Liver (tissue), 9 donors: ENCODE data around the gene CHI3L2. TPM values are rescaled to one million over a fixed set of nuclear protein-coding genes. Genes with fewer than 3 reads are reported as not detected.

ENCODE experiments used
- DNase-seq: peaks from one replicate; pipeline ENCODE4 v3.0.0-alpha.2; 2017; ENCODE audit warnings: low spot score
- H3K27ac ChIP-seq, 2 donors: one replicate each; pipeline ENCODE4 v1.7.0; 2013; ENCODE audit warnings: inconsistent platforms in 2 of 2, low read length in 2 of 2, control low read depth in 1 of 2, low read depth in 1 of 2, mild to moderate bottlenecking in 1 of 2
- H3K27me3 ChIP-seq, 4 donors: one replicate each; pipeline versions ENCODE4 v1.6.1 to v1.7.0; 2013; ENCODE audit warnings: low read length in 3 of 4, inconsistent platforms in 1 of 4, mild to moderate bottlenecking in 1 of 4, moderate library complexity in 1 of 4; ENCODE audit not compliant: control insufficient read depth in 4 of 4, insufficient read depth in 4 of 4
- H3K36me3 ChIP-seq, 4 donors: one replicate each; pipeline versions ENCODE4 v1.6.1 to v1.7.0; 2013; ENCODE audit warnings: low read length in 3 of 4, mild to moderate bottlenecking in 3 of 4, low read depth in 1 of 4, moderate library complexity in 1 of 4; ENCODE audit not compliant: control insufficient read depth in 4 of 4, insufficient read depth in 3 of 4
- H3K4me1 ChIP-seq, 4 donors: one replicate each; pipeline versions ENCODE4 v1.6.1 to v1.7.0; 2013; ENCODE audit warnings: low read length in 3 of 4, mild to moderate bottlenecking in 3 of 4, moderate library complexity in 1 of 4; ENCODE audit not compliant: control insufficient read depth in 4 of 4, insufficient read depth in 4 of 4
- H3K4me3 ChIP-seq, 3 donors: one replicate each; pipeline versions ENCODE4 v1.6.1 to v1.7.0; 2013; ENCODE audit warnings: low read length in 3 of 3, control low read depth in 1 of 3, low read depth in 1 of 3, mild to moderate bottlenecking in 1 of 3
- H3K9ac ChIP-seq, 2 donors: one replicate each; pipeline ENCODE4 v1.7.0; 2013; ENCODE audit warnings: low read length in 2 of 2, mild to moderate bottlenecking in 2 of 2, moderate library complexity in 2 of 2, control low read depth in 1 of 2, low read depth in 1 of 2
- H3K9me3 ChIP-seq, 4 donors: one replicate each; pipeline versions ENCODE4 v1.6.1 to v1.7.0; 2013; ENCODE audit warnings: low read length in 3 of 4; ENCODE audit not compliant: control insufficient read depth in 4 of 4
- ATF3 ChIP-seq: IDR thresholded peaks from 2 replicates; pipeline ENCODE4 v1.6.1; 2016; ENCODE audit warnings: antibody characterized with exemption
- EGR1 ChIP-seq, 2 donors: IDR thresholded peaks; 2 replicates each; pipeline ENCODE4 v1.6.1; 2016 to 2018; ENCODE audit warnings: antibody characterized with exemption in 2 of 2, low read depth in 2 of 2
- GABPA ChIP-seq, 2 donors: IDR thresholded peaks in 1 of 2; conservative IDR thresholded peaks in 1 of 2; 2 replicates each; pipeline ENCODE4 v1.6.1; 2016; ENCODE audit warnings: antibody characterized with exemption in 2 of 2, mild to moderate bottlenecking in 1 of 2, moderate library complexity in 1 of 2
- HNF4A ChIP-seq, 2 donors: conservative IDR thresholded peaks; 2 replicates each; pipeline ENCODE4 v1.6.1; 2016; ENCODE audit warnings: antibody characterized with exemption in 2 of 2, mild to moderate bottlenecking in 2 of 2
- JUND ChIP-seq, 2 donors: IDR thresholded peaks; 2 replicates each; pipeline ENCODE4 v1.6.1; 2016; ENCODE audit warnings: antibody characterized with exemption in 2 of 2
- MAX ChIP-seq: IDR thresholded peaks from 2 replicates; pipeline ENCODE4 v1.6.1; 2016; ENCODE audit warnings: antibody characterized with exemption
- NR2F2 ChIP-seq: IDR thresholded peaks from 2 replicates; pipeline ENCODE4 v1.6.1; 2016; ENCODE audit warnings: antibody characterized with exemption
- RAD21 ChIP-seq, 2 donors: IDR thresholded peaks; 2 replicates each; pipeline ENCODE4 v1.6.1; 2016; ENCODE audit warnings: antibody characterized with exemption in 2 of 2, mild to moderate bottlenecking in 2 of 2
- REST ChIP-seq: IDR thresholded peaks from 2 replicates; pipeline ENCODE4 v1.6.1; 2016; ENCODE audit warnings: antibody characterized with exemption, mild to moderate bottlenecking
- TAF1 ChIP-seq: conservative IDR thresholded peaks from 2 replicates; pipeline ENCODE4 v1.6.1; 2016; ENCODE audit warnings: antibody characterized with exemption, mild to moderate bottlenecking
- YY1 ChIP-seq: IDR thresholded peaks from 2 replicates; pipeline ENCODE4 v1.6.1; 2016; ENCODE audit warnings: antibody characterized with exemption, mild to moderate bottlenecking
- WGBS: extraction: QIAGEN DNeasy Blood & Tissue Kit; methylation state at CpG from one replicate; pipeline ENCODE4 v1.1.7; 2013; 5-methylcytosine and 5-hydroxymethylcytosine counted together
- polyA plus RNA-seq, 2 donors: library from polyadenylated mRNA; stranded (reverse) in 1 of 2; unstranded in 1 of 2; fragments of 200-250 nt in 1 of 2; fragments of >200 nt in 1 of 2; fragmentation: Nextera tagmentation in 1 of 2; extraction: Ambion mirVana in 1 of 2; gene quantifications; one replicate each; pipeline versions ENCODE4 v1.2.1 to v1.2.3, GENCODE V29; 2013 to 2015
- total RNA-seq, 2 donors: library from RNA; depleted of rRNA; stranded (reverse); fragments of >200 nt; gene quantifications; one replicate each; pipeline ENCODE4 v1.2.3, GENCODE V29; 2014
- donor health status: healthy.
- donor health status: healthy.
- donor health status: healthy.
- donor health status: healthy.
- donor health status: healthy.

CHI3L2 gene
- total and polyA plus RNA-seq, 4 donors = 0.07 to 0.32 (median 0.24) TPM

- Histone ChIP-seq H3K9me3 (no peaks in the 10 kb centered on the region), H3K27me3 (no peaks in the 10 kb centered on the region), H3K27ac (no peak overlapping the region), H3K4me1 (peaks cover 6 to 32% (median 24%) of the 10 kb centered on the region in 4 donors), H3K36me3 (no peaks in the 10 kb centered on the region), H3K4me3 (no peak overlapping the region), H3K9ac (no peak overlapping the region)
- WGBS = 66% methylated on average over 2 of the region's 2 CpGs
- no peak for TF ChIP-seq ATF3
- DNase-seq = no peak
Observed at GRCh38 chr1:111205714-111206050, 21.8 kb upstream of the CHI3L2 start.

GRCh38 chr1:111208921-111209320 is 18.6 kb upstream of the CHI3L2 start:
- H3K4me1 ChIP-seq = peaks cover 0 to 4% (median under 1%) of the 10 kb centered on the region in 4 donors
- 48% methylated on average over 1 of the region's 1 CpG for WGBS
- H3K27ac ChIP-seq = no peak overlapping the region

GRCh38 chr1:111209622-111210021 is 17.9 kb upstream of the CHI3L2 start:
- no peak for DNase-seq
- H3K36me3 ChIP-seq = no peaks in the 10 kb centered on the region
- no peak for TF ChIP-seq MAX
- no peak for TF ChIP-seq GABPA (IDR thresholded peaks at IDR 0.05 in 1 of 2, conservative IDR thresholded peaks at IDR 0.05 in 1 of 2)
- TF ChIP-seq TAF1 = no peak
- no peak for TF ChIP-seq YY1
- no peak for TF ChIP-seq NR2F2
- no peak for TF ChIP-seq REST
- no peak for TF ChIP-seq RAD21 (IDR thresholded peaks at IDR 0.05)
- no peak for TF ChIP-seq JUND (IDR thresholded peaks at IDR 0.05)
- no peaks in the 10 kb centered on the region for H3K9me3 ChIP-seq
- no peak overlapping the region for H3K4me3 ChIP-seq
- 91% methylated on average over 4 of the region's 4 CpGs for WGBS
- no peaks in the 10 kb centered on the region for H3K27me3 ChIP-seq
- peaks cover 0 to 2% (median under 1%) of the 10 kb centered on the region in 4 donors for H3K4me1 ChIP-seq
- no peak overlapping the region for H3K27ac ChIP-seq
- no peak overlapping the region for H3K9ac ChIP-seq

More at GRCh38 chr1:111208921-111209320, 18.6 kb upstream of the CHI3L2 start:
- no peaks in the 10 kb centered on the region for H3K36me3 ChIP-seq
- TF ChIP-seq EGR1 (IDR thresholded peaks at IDR 0.05; ENCODE audit: low read depth in 2 of 2) (no peak), HNF4A (conservative IDR thresholded peaks at IDR 0.05) (no peak), GABPA (IDR thresholded peaks at IDR 0.05 in 1 of 2, conservative IDR thresholded peaks at IDR 0.05 in 1 of 2) (no peak), REST (no peak)
- DNase-seq = no peak
- H3K4me3 ChIP-seq = no peak overlapping the region
- H3K27me3 ChIP-seq = no peaks in the 10 kb centered on the region
- H3K9me3 ChIP-seq = no peaks in the 10 kb centered on the region
- no peak overlapping the region for H3K9ac ChIP-seq
